ENCODE measurements around the gene HES4. TPM values are rescaled to one million over a fixed set of nuclear protein-coding genes. Genes with fewer than 3 reads are reported as not detected.

HES4 gene
- total RNA-seq, 1 experiment from 2014 or later = 233 TPM

- no peaks in the 10 kb centered on the region for H3K27me3 ChIP-seq (ENCODE audit: low read length)
- TF ChIP-seq CTCF (conservative IDR thresholded peaks at IDR 0.05; ENCODE audit: low read depth, low read length) (no peak), EZH2 (IDR thresholded peaks at IDR 0.05; ENCODE audit: low read length, unreplicated experiment) (no peak), EZH2phosphoT487 (IDR thresholded peaks at IDR 0.05; ENCODE audit: borderline replicate concordance, low read length) (no peak)
- no peaks in the 10 kb centered on the region for H3F3A ChIP-seq (ENCODE audit: low read length, unreplicated experiment)
- peaks cover 48% of the 10 kb centered on the region for H3K4me1 ChIP-seq (ENCODE audit: insufficient read depth, low read length)
- peaks cover 63% of the 10 kb centered on the region for H3K79me2 ChIP-seq (ENCODE audit: low read length)
- BruUV-seq (replicated peaks) = TSS peak; percentile 45
- DNase-seq (peak; percentile 91), ATAC-seq (peak; percentile 27)
- CTCF ChIA-PET = no interaction called here
- POLR2A ChIA-PET (ENCODE audit: unreplicated experiment) = interaction anchor here (0.6 to 1.1 kb wide), 3 partner anchors 8 to 41 kb away, joined by 3 to 7 read pairs (median 4); partner anchors contain the start of gene ISG15
- H2AFZ ChIP-seq (ENCODE audit: low read length) = no peak overlapping the region
- peaks cover 30% of the 10 kb centered on the region for H4K20me1 ChIP-seq (ENCODE audit: low read length)
- H3K9me2 ChIP-seq (replicated peaks; ENCODE audit: low read length) = no peaks in the 10 kb centered on the region
- H3K4me2 ChIP-seq (ENCODE audit: low read length) = peak overlapping the region; percentile 99
- intact Hi-C loops (cut with micrococcal nuclease) = no loop called here
- no peaks in the 10 kb centered on the region for H3K9me3 ChIP-seq (ENCODE audit: low read length)
- H3K4me3 ChIP-seq (ENCODE audit: low read length) = peak overlapping the region; percentile 84
- H3K36me3 ChIP-seq (ENCODE audit: low read depth, low read length) = peaks cover 29% of the 10 kb centered on the region
- peak overlapping the region; percentile 96 for H3K27ac ChIP-seq (ENCODE audit: low read length)
- peak overlapping the region; percentile 93 for H3K9ac ChIP-seq (ENCODE audit: low read length)
These were observed 21.4 kb upstream of the HES4 start for GRCh38 chr1:1021010-1021919.

- CTCF ChIA-PET = interaction anchor here (0.6 kb wide), 2 partner anchors 19 to 44 kb away, joined by 3 to 4 read pairs; no protein-coding TSS in a partner anchor
These were observed 20.6 kb upstream of the HES4 start for GRCh38 chr1:1020415-1021009.

More at GRCh38 chr1:1020415-1021009, 20.6 kb upstream of the HES4 start:
- H3K9me2 ChIP-seq (replicated peaks; ENCODE audit: low read length) = no peaks in the 10 kb centered on the region
- no peak for TF ChIP-seq CTCF (conservative IDR thresholded peaks at IDR 0.05; ENCODE audit: low read depth, low read length)
- no peak for TF ChIP-seq EZH2 (IDR thresholded peaks at IDR 0.05; ENCODE audit: low read length, unreplicated experiment)
- no peak for TF ChIP-seq EZH2phosphoT487 (IDR thresholded peaks at IDR 0.05; ENCODE audit: borderline replicate concordance, low read length)
- BruUV-seq (replicated peaks) = no TSS peak
- H2AFZ ChIP-seq (ENCODE audit: low read length) = no peak overlapping the region
- peak overlapping the region; percentile 99 for H3K4me2 ChIP-seq (ENCODE audit: low read length)
- H3K36me3 ChIP-seq (ENCODE audit: low read depth, low read length) = peaks cover 23% of the 10 kb centered on the region; the same call in 1 of the 2 replicates
- H3K4me1 ChIP-seq (ENCODE audit: insufficient read depth, low read length) = peaks cover 43% of the 10 kb centered on the region
- H3K27ac ChIP-seq (ENCODE audit: low read length) = peak overlapping the region; percentile 96
- peak overlapping the region; percentile 84 for H3K4me3 ChIP-seq (ENCODE audit: low read length)
- H3F3A ChIP-seq (ENCODE audit: low read length, unreplicated experiment) = no peaks in the 10 kb centered on the region
- H3K79me2 ChIP-seq (ENCODE audit: low read length) = peaks cover 55% of the 10 kb centered on the region
- no peaks in the 10 kb centered on the region for H3K9me3 ChIP-seq (ENCODE audit: low read length)
- H3K27me3 ChIP-seq (ENCODE audit: low read length) = no peaks in the 10 kb centered on the region
- intact Hi-C loops (cut with micrococcal nuclease) = no loop called here
- peak overlapping the region; percentile 93 for H3K9ac ChIP-seq (ENCODE audit: low read length)
- peak; percentile 3; the same call in 1 of the 2 replicates for ATAC-seq
- DNase-seq = peak; percentile 43
- H4K20me1 ChIP-seq (ENCODE audit: low read length) = peaks cover 23% of the 10 kb centered on the region
- POLR2A ChIA-PET (ENCODE audit: unreplicated experiment) = interaction anchor here (0.6 kb wide), 1 partner anchor 380 kb away, joined by 10 read pairs; no protein-coding TSS in a partner anchor
